ENCODE data around the gene COA1. TPM values are rescaled to one million over a fixed set of nuclear protein-coding genes. Genes with fewer than 3 reads are reported as not detected.

The COA1 gene
- polyA plus RNA-seq, 1 donor (not counting 4 experiments of a cell fraction or from before 2014, with no cell fraction given): 32.2 TPM

DNA sequence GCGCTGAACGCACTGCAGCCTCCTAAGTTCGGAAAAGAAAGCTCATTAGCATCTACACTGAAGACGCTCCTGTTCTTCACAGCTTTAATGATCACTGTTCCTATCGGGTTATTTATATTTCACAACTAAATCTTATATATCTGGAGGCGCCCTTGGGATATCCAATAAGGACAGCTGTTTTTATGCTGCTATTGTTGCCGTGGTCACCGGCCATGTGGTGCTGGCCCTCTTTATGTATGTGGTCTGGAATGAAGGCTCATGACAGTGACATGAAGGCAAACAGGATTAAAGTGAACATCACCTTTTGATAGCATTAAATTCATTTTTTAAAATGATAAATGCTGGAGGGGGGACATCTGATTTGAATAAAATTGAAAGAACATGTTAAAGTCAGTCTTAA is 38.0 kb upstream of the COA1 start:
- peaks cover 19% of the 10 kb centered on the region for H3K4me1 ChIP-seq (ENCODE audit: control insufficient read depth, extremely low read depth, insufficient read depth, low read length)
- no peak for DNase-seq (ENCODE audit: low read depth, low spot score)

DNA sequence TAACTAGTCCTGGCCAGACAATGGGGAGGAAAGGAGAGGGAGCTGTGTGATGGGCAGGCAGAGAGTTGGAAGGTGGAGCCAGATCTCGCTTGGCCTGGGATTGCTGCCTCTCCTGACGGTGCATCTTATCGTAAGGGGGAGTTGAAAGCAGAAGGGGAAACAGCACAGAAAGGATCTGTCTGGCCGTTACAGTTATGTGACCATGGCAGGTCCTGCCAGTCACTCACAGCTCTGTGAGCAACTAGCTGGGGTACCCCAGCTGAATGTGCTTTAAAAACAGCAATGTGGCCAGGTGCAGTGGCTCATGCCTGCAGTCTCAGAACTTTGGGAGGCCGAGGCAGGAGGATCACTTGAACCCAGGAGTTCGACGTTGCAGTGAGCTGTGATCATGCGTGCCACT is 37.2 kb upstream of the COA1 start:
- peaks cover 3% of the 10 kb centered on the region for H3K79me2 ChIP-seq (ENCODE audit: control insufficient read depth, insufficient read depth, low read length)
- no peak for TF ChIP-seq EZH2 (IDR thresholded peaks at IDR 0.05; ENCODE audit: low read length)
- TF ChIP-seq, protein P1, sequence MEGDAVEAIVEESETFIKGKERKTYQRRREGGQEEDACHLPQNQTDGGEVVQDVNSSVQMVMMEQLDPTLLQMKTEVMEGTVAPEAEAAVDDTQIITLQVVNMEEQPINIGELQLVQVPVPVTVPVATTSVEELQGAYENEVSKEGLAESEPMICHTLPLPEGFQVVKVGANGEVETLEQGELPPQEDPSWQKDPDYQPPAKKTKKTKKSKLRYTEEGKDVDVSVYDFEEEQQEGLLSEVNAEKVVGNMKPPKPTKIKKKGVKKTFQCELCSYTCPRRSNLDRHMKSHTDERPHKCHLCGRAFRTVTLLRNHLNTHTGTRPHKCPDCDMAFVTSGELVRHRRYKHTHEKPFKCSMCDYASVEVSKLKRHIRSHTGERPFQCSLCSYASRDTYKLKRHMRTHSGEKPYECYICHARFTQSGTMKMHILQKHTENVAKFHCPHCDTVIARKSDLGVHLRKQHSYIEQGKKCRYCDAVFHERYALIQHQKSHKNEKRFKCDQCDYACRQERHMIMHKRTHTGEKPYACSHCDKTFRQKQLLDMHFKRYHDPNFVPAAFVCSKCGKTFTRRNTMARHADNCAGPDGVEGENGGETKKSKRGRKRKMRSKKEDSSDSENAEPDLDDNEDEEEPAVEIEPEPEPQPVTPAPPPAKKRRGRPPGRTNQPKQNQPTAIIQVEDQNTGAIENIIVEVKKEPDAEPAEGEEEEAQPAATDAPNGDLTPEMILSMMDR (optimal IDR thresholded peaks at IDR 0.05 in 1 of 3, IDR thresholded peaks at IDR 0.05 in 1 of 3, conservative IDR thresholded peaks at IDR 0.05 in 1 of 3; ENCODE audit: extremely low read depth in 1 of 3, insufficient read depth in 2 of 3, low read length in 3 of 3): no peak
- H3K27me3 ChIP-seq (ENCODE audit: control insufficient read depth, extremely low read depth, insufficient read depth, low read length): no peaks in the 10 kb centered on the region
- no peak for DNase-seq (ENCODE audit: low read depth, low spot score)
- no peaks in the 10 kb centered on the region for H3K9me1 ChIP-seq (ENCODE audit: control insufficient read depth, extremely low read depth, insufficient read depth, low read length)
- dilution Hi-C loops (cut with MboI; ENCODE audit: extremely low pct_ligation_motif_present, low sequenced_read_pairs): no loop called here
- H3K4me3 ChIP-seq (ENCODE audit: control insufficient read depth in 2 of 3, extremely low read depth in 1 of 3, insufficient read depth in 2 of 3, low read depth in 1 of 3, low read length in 3 of 3): no peak overlapping the region
- no peak overlapping the region for H2AFZ ChIP-seq (ENCODE audit: control insufficient read depth, low read length)
- FAIRE-seq: no peak
- peaks cover 0 to 1% of the 10 kb centered on the region in 2 experiments for H3K36me3 ChIP-seq (ENCODE audit: control insufficient read depth in 2 of 2, extremely low read depth in 1 of 2, insufficient read depth in 2 of 2, low read length in 2 of 2)
- H3K27ac ChIP-seq (ENCODE audit: control insufficient read depth, insufficient read depth, low read length): no peak overlapping the region
- no peaks in the 10 kb centered on the region for H3K9me3 ChIP-seq (ENCODE audit: control insufficient read depth, low read depth, low read length)
- H3K9ac ChIP-seq (ENCODE audit: control insufficient read depth, extremely low read depth, insufficient read depth, low read length): no peak overlapping the region
- peaks cover 19% of the 10 kb centered on the region for H3K4me1 ChIP-seq (ENCODE audit: control insufficient read depth, extremely low read depth, insufficient read depth, low read length)
- H4K20me1 ChIP-seq (ENCODE audit: control insufficient read depth, extremely low read depth, insufficient read depth, low read length): no peaks in the 10 kb centered on the region
- no peak overlapping the region for H3K4me2 ChIP-seq (ENCODE audit: control insufficient read depth, extremely low read depth, insufficient read depth, low read depth, low read length)

More for the DNA sequence above, 38.0 kb upstream of the COA1 start:
- no peaks in the 10 kb centered on the region for H3K27me3 ChIP-seq (ENCODE audit: control insufficient read depth, extremely low read depth, insufficient read depth, low read length)
- TF ChIP-seq, protein P1 (optimal IDR thresholded peaks at IDR 0.05 in 1 of 3, IDR thresholded peaks at IDR 0.05 in 1 of 3, conservative IDR thresholded peaks at IDR 0.05 in 1 of 3; ENCODE audit: extremely low read depth in 1 of 3, insufficient read depth in 2 of 3, low read length in 3 of 3): no peak
- no peak for TF ChIP-seq EZH2 (IDR thresholded peaks at IDR 0.05; ENCODE audit: low read length)
- H4K20me1 ChIP-seq (ENCODE audit: control insufficient read depth, extremely low read depth, insufficient read depth, low read length): no peaks in the 10 kb centered on the region
- no peak overlapping the region for H3K4me2 ChIP-seq (ENCODE audit: control insufficient read depth, extremely low read depth, insufficient read depth, low read depth, low read length)
- H3K36me3 ChIP-seq (ENCODE audit: control insufficient read depth in 2 of 2, extremely low read depth in 1 of 2, insufficient read depth in 2 of 2, low read length in 2 of 2): peaks cover 0 to 4% of the 10 kb centered on the region in 2 experiments
- no peaks in the 10 kb centered on the region for H3K9me3 ChIP-seq (ENCODE audit: control insufficient read depth, low read depth, low read length)
- peaks cover 3% of the 10 kb centered on the region for H3K79me2 ChIP-seq (ENCODE audit: control insufficient read depth, insufficient read depth, low read length)
- dilution Hi-C loops (cut with MboI; ENCODE audit: extremely low pct_ligation_motif_present, low sequenced_read_pairs): no loop called here
- no peak for FAIRE-seq
- H3K9me1 ChIP-seq (ENCODE audit: control insufficient read depth, extremely low read depth, insufficient read depth, low read length): no peaks in the 10 kb centered on the region
- H3K4me3 ChIP-seq (ENCODE audit: control insufficient read depth in 2 of 3, extremely low read depth in 1 of 3, insufficient read depth in 2 of 3, low read depth in 1 of 3, low read length in 3 of 3): no peak overlapping the region
- H3K27ac ChIP-seq (ENCODE audit: control insufficient read depth, insufficient read depth, low read length): no peak overlapping the region
- H2AFZ ChIP-seq (ENCODE audit: control insufficient read depth, low read length): no peak overlapping the region
- no peak overlapping the region for H3K9ac ChIP-seq (ENCODE audit: control insufficient read depth, extremely low read depth, insufficient read depth, low read length)
